ENCODE results near the gene REST.

The REST gene

DNA sequence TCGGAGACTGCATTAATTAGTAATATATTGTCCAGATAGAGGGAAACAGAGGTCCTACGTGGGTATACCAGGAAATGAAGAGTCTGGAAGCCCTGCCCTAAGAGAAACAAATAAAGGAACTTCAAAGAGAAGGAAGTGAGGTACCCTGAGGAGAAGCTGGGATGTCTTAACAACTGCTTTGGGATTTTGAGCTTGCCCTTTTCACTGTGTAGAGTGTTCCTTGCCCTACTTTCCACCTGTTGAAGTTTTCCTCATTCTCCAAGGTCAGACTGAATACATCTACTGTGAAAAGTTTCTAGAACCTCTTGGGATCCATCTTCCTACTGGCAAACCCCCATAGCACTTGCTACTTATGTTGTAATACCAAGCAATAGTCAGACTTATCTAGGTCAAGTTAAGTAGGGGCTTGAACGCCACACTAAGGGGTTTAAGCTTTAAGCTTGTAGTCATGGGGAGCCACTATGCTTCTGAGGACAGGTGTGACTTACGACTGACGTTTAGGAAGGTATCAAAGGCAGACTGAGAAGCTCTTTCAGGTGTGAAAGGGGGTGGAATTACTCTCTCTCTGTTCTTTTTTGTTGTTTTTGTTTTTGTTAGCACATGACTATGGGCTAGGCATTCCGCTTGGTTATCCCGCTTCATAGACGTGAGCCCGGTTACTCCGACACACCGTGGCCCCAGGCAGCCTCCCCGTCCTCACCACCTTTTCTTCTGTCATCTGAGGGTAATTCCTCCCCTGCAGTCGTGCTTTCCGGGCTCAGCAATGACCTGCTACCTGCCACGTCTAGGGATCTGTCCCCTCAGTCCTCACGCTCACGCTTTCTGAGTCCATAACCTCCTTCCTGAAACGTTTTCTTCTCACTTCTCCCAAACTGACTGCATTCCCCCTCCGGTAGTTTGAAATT, 959 bp upstream of the REST start:
- TF ChIP-seq, protein P1, sequence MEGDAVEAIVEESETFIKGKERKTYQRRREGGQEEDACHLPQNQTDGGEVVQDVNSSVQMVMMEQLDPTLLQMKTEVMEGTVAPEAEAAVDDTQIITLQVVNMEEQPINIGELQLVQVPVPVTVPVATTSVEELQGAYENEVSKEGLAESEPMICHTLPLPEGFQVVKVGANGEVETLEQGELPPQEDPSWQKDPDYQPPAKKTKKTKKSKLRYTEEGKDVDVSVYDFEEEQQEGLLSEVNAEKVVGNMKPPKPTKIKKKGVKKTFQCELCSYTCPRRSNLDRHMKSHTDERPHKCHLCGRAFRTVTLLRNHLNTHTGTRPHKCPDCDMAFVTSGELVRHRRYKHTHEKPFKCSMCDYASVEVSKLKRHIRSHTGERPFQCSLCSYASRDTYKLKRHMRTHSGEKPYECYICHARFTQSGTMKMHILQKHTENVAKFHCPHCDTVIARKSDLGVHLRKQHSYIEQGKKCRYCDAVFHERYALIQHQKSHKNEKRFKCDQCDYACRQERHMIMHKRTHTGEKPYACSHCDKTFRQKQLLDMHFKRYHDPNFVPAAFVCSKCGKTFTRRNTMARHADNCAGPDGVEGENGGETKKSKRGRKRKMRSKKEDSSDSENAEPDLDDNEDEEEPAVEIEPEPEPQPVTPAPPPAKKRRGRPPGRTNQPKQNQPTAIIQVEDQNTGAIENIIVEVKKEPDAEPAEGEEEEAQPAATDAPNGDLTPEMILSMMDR (IDR thresholded peaks at IDR 0.05) = no peak

DNA sequence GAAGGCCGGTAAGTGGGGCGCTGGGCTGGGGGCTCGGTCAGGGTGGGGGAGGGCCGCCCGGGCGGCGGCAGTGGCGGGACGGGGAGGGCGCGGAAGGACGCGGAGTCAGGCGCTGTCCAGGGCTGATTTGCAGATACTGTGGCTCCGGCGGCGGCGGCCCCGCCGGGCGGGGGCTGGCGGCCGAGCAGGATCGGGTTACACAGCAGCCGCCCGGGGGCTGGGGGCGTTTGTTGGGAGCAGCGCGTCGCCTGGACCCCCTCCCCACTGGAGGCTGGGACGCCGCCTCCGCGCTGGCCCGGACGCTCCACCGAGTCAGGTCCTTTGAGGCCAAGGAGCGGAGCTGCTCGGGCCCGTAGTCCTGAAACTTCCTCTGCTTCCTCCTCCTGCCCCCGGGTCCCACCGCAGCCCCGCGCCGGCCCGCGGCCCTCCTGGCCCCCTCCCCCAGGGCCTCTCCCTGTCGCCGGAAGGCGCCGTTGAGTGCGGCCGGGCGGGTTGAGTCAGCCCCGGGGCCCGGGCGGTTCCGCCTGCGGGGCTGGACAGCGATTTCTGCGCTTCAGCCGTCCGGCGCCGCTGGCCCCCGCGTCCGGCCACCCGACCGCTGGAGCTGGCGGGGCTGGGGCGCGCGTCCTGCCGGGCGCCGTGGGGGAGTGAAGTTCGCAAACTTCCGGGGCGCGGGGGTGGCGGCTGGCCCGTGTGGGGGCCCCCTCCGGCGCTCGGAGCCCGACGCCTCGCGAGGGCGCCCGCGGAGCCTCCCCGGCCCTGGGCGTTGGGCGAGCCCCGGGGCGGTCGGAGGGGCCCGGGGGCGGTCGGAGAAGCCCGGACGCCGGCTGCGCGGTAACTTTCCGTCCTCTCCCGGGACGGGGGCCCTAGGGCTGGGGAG, 746 bp downstream of the REST start:
- TF ChIP-seq, protein P1 (IDR thresholded peaks at IDR 0.05) = peak; percentile 39

DNA sequence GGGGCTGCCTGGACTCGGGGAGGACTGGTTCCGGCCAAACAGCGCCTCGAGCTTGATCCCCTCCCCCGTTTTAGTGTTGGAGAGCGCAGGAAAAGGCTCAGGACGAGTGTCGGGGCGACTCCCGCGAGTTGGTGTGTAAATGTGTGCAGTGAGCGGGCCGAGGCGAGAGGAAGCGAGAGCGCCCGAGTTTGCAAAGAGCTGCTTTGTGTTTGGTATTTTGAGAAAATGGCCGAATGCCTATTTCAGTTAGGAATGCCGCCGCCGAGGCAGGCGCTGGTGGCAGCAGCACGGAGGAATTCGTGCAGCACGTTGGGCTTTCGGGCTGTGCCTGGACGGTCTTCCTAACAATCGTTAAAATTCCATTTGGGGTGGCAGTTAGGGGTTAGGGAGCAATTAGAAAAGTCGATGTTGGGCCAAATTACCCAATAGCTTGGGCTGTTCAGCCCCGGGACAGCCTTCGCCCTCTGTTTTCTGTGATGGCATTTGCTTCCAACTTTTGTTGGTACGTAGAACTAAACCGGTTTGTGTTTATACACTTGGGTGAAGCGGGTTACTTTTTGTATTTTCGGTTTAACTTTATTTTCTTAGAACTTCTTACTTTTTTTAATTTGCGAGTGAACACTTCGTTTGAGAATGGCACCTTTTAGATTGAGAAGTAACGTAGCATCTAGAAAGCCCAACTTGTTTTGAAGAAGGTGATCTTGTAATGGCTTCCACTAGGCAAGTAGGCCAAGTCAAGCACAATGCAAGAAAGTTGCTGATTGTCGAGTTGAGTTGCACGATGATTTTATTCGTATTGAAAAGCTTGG, 1.6 kb downstream of the REST start:
- TF ChIP-seq, protein P1 (IDR thresholded peaks at IDR 0.05) = 0 out of 2 replicates have a peak, but pooled peaks have one; percentile 2

DNA sequence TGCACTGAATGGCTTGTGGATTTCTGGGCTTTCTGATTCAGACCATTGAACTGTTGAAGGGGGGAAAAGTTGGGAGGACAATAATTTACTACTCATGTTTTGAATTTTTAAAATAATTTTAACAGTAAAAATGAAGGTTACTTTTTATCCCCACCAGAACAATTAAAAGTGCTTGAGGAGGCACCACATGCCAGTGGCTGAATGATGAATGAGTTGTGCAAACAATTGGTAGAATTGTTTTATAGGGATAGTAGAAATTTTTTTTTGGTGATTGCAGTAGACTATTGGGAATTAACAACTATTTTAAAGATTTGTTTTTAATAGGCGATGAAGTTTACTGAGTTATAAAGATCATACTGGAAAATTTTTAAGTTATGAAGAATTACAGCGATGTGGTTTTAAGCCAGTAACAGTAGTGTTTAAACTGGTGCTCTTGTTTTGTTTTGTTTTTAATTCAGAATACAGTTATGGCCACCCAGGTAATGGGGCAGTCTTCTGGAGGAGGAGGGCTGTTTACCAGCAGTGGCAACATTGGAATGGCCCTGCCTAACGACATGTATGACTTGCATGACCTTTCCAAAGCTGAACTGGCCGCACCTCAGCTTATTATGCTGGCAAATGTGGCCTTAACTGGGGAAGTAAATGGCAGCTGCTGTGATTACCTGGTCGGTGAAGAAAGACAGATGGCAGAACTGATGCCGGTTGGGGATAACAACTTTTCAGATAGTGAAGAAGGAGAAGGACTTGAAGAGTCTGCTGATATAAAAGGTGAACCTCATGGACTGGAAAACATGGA, 2.7 kb downstream of the REST start:
- TF ChIP-seq, protein P1 (IDR thresholded peaks at IDR 0.05) = no peak

DNA sequence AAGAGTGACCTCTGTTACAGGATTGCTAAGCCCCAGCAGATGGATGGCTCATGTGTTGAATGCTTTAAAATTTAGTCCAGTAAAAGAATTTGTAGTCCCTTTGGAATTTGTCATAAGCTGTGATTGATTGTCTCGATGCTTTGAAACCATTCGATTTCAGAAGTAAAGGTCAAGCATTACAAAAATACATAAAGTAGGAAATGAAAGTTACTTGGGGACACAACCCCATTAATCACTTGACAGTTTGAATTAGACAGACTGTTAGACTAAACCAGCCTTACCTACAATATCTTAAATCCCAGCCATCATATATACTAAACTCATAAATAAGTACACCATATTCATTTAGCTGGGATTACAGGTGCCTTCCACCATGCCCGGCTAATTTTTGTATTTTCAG, 6.6 kb downstream of the REST start:
- TF ChIP-seq, protein P1 (IDR thresholded peaks at IDR 0.05) = no peak

DNA sequence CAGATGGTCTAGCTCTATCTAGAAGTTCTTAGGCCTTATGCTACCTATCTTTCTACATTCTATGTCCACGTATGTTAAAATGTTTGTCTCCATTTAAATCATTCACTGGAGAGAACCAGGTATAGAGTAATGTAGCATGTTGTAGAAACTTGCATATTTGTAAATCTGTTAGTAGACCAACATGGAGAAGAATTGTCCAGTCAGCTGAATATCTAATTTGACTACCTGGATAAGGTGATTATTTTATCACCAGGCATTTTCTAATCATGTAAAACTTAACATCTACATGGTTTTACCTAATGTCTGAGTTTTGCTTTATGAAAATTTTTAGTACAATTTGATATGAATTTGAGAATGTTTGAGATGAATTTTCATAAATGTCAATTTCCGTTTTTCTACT, 19.5 kb downstream of the REST start:
- TF ChIP-seq, protein P1 (IDR thresholded peaks at IDR 0.05) = no peak
